Heart left ventricle (tissue), 13 donors: ENCODE results near the gene PHACTR1.

ENCODE experiments used
- POLR2A ChIP-seq, 2 donors: fragments of 450-650 bp; IDR thresholded peaks; one replicate each; pipeline ENCODE4 v1.6.1; 2017; ENCODE audit warnings: antibody characterized with exemption in 2 of 2, mild to moderate bottlenecking in 2 of 2, moderate library complexity in 2 of 2
- TF ChIP-seq, protein P1 (sequence below), 12 donors: fragments of 200-600 bp; sonication (generic) in 4 of 12; IDR thresholded peaks; one replicate each; pipeline versions ENCODE4 v1.5.0 to v1.8.0; 2018 to 2022; ENCODE audit warnings: antibody characterized with exemption in 12 of 12, mild to moderate bottlenecking in 5 of 12
- donor health status: ischemic (EF 13 %, LVEDD 7.1; RV severe dilation, severe dysfunction).
- donor health status: DM: no; HTN: yes; CAD: no.
- donor health status: DM: no; HTN: no; CAD: no.
- donor health status: ischemic (EF 25% LVEDD 6.9; RV normal size, moderate dysfunction).
- donor health status: ischemic (EF 25% LVEDD 5.7; RV mildly dilated, moderate dysfunction).
- donor health status: ischemic (EF 35%, LVEDD 5.7; RV mildly dilated, moderate dysfunction).
- donor health status: nonischemic (EF 11% LVEDD 7.7; RV severe dilation, severe dysfunction).
- donor health status: DM: yes; HTN: yes; CAD: no.
- donor health status: PGD.
- donor health status: ischemic (EF 29% LVEDD 5.4; RV normal size, mild dysfunction).
- donor health status: nonischemic (EF 23%, LVEDD 6.1; RV moderate dilation, normal function).

DNA sequence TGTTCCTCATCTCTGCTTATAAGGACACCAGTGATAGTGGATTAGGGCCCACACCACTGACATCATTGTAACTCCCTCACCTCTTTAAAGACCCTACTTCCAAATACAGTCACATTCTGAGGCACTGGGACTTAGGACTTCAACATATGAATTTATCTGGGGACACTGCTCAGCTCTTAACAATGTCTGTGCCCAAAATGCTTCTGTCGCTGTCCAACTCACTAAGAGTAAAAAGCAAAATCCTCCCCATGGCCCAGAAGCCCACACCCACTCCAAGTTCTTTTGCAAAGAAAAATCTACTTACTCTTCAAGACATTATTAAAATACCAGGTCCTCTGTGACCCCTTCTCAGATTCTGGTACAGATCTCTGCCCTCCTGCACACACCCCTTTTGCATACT lies 495.5 kb downstream of the PHACTR1 start:
- no peak for TF ChIP-seq POLR2A (IDR thresholded peaks at IDR 0.05)
- TF ChIP-seq, protein P1, sequence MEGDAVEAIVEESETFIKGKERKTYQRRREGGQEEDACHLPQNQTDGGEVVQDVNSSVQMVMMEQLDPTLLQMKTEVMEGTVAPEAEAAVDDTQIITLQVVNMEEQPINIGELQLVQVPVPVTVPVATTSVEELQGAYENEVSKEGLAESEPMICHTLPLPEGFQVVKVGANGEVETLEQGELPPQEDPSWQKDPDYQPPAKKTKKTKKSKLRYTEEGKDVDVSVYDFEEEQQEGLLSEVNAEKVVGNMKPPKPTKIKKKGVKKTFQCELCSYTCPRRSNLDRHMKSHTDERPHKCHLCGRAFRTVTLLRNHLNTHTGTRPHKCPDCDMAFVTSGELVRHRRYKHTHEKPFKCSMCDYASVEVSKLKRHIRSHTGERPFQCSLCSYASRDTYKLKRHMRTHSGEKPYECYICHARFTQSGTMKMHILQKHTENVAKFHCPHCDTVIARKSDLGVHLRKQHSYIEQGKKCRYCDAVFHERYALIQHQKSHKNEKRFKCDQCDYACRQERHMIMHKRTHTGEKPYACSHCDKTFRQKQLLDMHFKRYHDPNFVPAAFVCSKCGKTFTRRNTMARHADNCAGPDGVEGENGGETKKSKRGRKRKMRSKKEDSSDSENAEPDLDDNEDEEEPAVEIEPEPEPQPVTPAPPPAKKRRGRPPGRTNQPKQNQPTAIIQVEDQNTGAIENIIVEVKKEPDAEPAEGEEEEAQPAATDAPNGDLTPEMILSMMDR (IDR thresholded peaks at IDR 0.05) = no peak
